Kidney (tissue), 14 donors: ENCODE results near the gene MACROD2. TPM values are rescaled to one million over a fixed set of nuclear protein-coding genes. Genes with fewer than 3 reads are reported as not detected.

ENCODE experiments used
- DNase-seq, 5 donors: peaks; one replicate each; pipeline ENCODE4 v3.0.0-alpha.2; 2013 to 2020
- FAIRE-seq: peaks from 2 replicates; lab custom pipeline; 2012; peaks lifted over from hg19 to GRCh38; lab: Jason Lieb, UNC
- H3K27ac ChIP-seq, 2 donors: one replicate each; pipeline ENCODE4 v1.7.0; 2013; ENCODE audit warnings: low read depth in 2 of 2, low read length in 2 of 2, inconsistent platforms in 1 of 2
- H3K27me3 ChIP-seq: one replicate; pipeline ENCODE4 v1.7.1; 2013; ENCODE audit warnings: low read length, inconsistent platforms; ENCODE audit not compliant: control insufficient read depth, insufficient read depth
- H3K36me3 ChIP-seq, 3 donors: one replicate each; pipeline versions ENCODE4 v1.7.0 to v1.7.1; 2013; ENCODE audit warnings: low read length in 3 of 3, control low read depth in 1 of 3, inconsistent platforms in 1 of 3; ENCODE audit not compliant: insufficient read depth in 3 of 3, control insufficient read depth in 2 of 3
- H3K4me1 ChIP-seq, 3 donors: one replicate each; pipeline versions ENCODE4 v1.7.0 to v1.7.1; 2013; ENCODE audit warnings: low read length in 3 of 3, inconsistent platforms in 1 of 3, low read depth in 1 of 3; ENCODE audit not compliant: control insufficient read depth in 2 of 3, insufficient read depth in 2 of 3
- H3K4me3 ChIP-seq, 3 donors: one replicate each; pipeline versions ENCODE4 v1.7.0 to v1.8.1; 2013; ENCODE audit warnings: low read length in 3 of 3, control low read depth in 1 of 3, inconsistent platforms in 1 of 3
- H3K9ac ChIP-seq, 3 donors: one replicate each; pipeline versions ENCODE4 v1.7.0 to v1.7.1; 2013; ENCODE audit warnings: low read length in 3 of 3, control low read depth in 1 of 3, inconsistent platforms in 1 of 3
- H3K9me3 ChIP-seq, 3 donors: one replicate each; pipeline versions ENCODE4 v1.7.0 to v1.7.1; 2013; ENCODE audit warnings: low read length in 3 of 3, control low read depth in 1 of 3, inconsistent platforms in 1 of 3; ENCODE audit not compliant: control insufficient read depth in 2 of 3, insufficient read depth in 1 of 3
- CTCF ChIP-seq: IDR thresholded peaks from 3 replicates; pipeline ENCODE4 v1.5.1; 2012; ENCODE audit warnings: mild to moderate bottlenecking, moderate library complexity, borderline replicate concordance; ENCODE audit not compliant: insufficient read depth; ENCODE audit errors: extremely low read depth
- intact Hi-C: fragments of 100-400 bp; cut with DNase I; formaldehyde crosslinking; loops from one replicate; pipeline ENCODE4 v1.11.1; 2022
- polyA plus RNA-seq: library from polyadenylated mRNA; stranded (reverse); fragments of 350-450 nt; fragmentation: Illumina TruSeq; extraction: RNeasy Lipid Tissue Mini Kit (QIAGEN cat#74804); gene quantifications from one replicate; pipeline ENCODE4 v1.2.3, GENCODE V29; 2014; ENCODE audit warnings: low read depth, low replicate concordance; ENCODE audit not compliant: insufficient read depth
- total RNA-seq: library from RNA; stranded (reverse); fragmentation: NEBNext Ultra II Directional; extraction: Animal tissue kit (Norgen Biotek cat#: 25700); gene quantifications from one replicate; pipeline ENCODE4 v1.2.1, GENCODE V29; 2021
- donor health status: control.
- donor health status: control.
- donor health status: control.
- donor health status: control.
- donor health status: control.
- donor health status: DM: yes; HTN: yes; CAD: no.
- donor health status: Normal renal cell carcinoma (clear cell type).

Gene MACROD2
- total and polyA plus RNA-seq, 2 donors from 2014 or later = 3.0 to 10.0 TPM

- no peaks in the 10 kb centered on the region for H3K27me3 ChIP-seq
- no peak overlapping the region for H3K27ac ChIP-seq
- FAIRE-seq (no peak), DNase-seq (peak in 1 of 5 donors; percentile 27)
- no peaks in the 10 kb centered on the region for H3K9me3 ChIP-seq
- no peak overlapping the region for H3K9ac ChIP-seq
- no peak overlapping the region for H3K4me3 ChIP-seq
- intact Hi-C loops = no loop called here
- peaks cover 0 to 5% (median 0%) of the 10 kb centered on the region in 3 donors for H3K4me1 ChIP-seq
- H3K36me3 ChIP-seq = no peaks in the 10 kb centered on the region
- TF ChIP-seq CTCF = no peak
Measured at GRCh38 chr20:14667226-14667625, 671.9 kb downstream of the MACROD2 start.

GRCh38 chr20:14672066-14672465 lies 676.8 kb downstream of the MACROD2 start:
- intact Hi-C loops = no loop called here
- no peak for TF ChIP-seq CTCF

GRCh38 chr20:14673164-14673563 lies 677.8 kb downstream of the MACROD2 start:
- Histone ChIP-seq H3K4me1 (no peaks in the 10 kb centered on the region), H3K4me3 (no peak overlapping the region), H3K27ac (no peak overlapping the region), H3K27me3 (no peaks in the 10 kb centered on the region), H3K9ac (no peak overlapping the region), H3K36me3 (no peaks in the 10 kb centered on the region), H3K9me3 (no peaks in the 10 kb centered on the region)
- peak in 2 of 5 donors; percentile 43 to 44 for DNase-seq
- TF ChIP-seq CTCF = no peak
- intact Hi-C loops = no loop called here
- FAIRE-seq = no peak

More at GRCh38 chr20:14672066-14672465, 676.8 kb downstream of the MACROD2 start:
- H3K27ac ChIP-seq = no peak overlapping the region
- no peak overlapping the region for H3K4me3 ChIP-seq
- FAIRE-seq (no peak), DNase-seq (no peak)
- no peaks in the 10 kb centered on the region for H3K36me3 ChIP-seq
- H3K4me1 ChIP-seq = peaks cover 0 to 3% (median 0%) of the 10 kb centered on the region in 3 donors
- H3K27me3 ChIP-seq = no peaks in the 10 kb centered on the region
- H3K9ac ChIP-seq = no peak overlapping the region
- H3K9me3 ChIP-seq = no peaks in the 10 kb centered on the region

- FAIRE-seq = no peak
Measured at GRCh38 chr20:14677455-14677854, 682.1 kb downstream of the MACROD2 start.

More at GRCh38 chr20:14677455-14677854, 682.1 kb downstream of the MACROD2 start:
- Histone ChIP-seq H3K36me3 (no peaks in the 10 kb centered on the region), H3K27me3 (no peaks in the 10 kb centered on the region), H3K9me3 (no peaks in the 10 kb centered on the region), H3K9ac (no peak overlapping the region), H3K4me3 (no peak overlapping the region), H3K4me1 (no peaks in the 10 kb centered on the region), H3K27ac (no peak overlapping the region)
- DNase-seq = no peak
- TF ChIP-seq CTCF = no peak
- intact Hi-C loops = no loop called here
